Keratinocyte (primary cell): Measurements from ENCODE around the gene C19orf25. TPM values are rescaled to one million over a fixed set of nuclear protein-coding genes. Genes with fewer than 3 reads are reported as not detected.

ENCODE experiments used
- DNase-seq: peaks from one replicate; pipeline ENCODE4 v3.0.0-alpha.2; 2011; ENCODE audit warnings: low read depth, missing footprints, low spot score
- FAIRE-seq: peaks from 2 replicates; lab custom pipeline; 2011; peaks lifted over from hg19 to GRCh38; lab: Jason Lieb, UNC
- H2AFZ ChIP-seq: 2 replicates; pipeline ENCODE4 v1.6.0; 2012; ENCODE audit warnings: low read length, control low read depth, inconsistent platforms; ENCODE audit not compliant: control insufficient read depth
- H3K27ac ChIP-seq: 2 replicates; pipeline ENCODE4 v1.5.1; 2011; ENCODE audit warnings: low read length; ENCODE audit not compliant: control insufficient read depth, insufficient read depth
- H3K27me3 ChIP-seq: 3 replicates; pipeline ENCODE4 v1.6.0; 2011; ENCODE audit warnings: low read length; ENCODE audit not compliant: control insufficient read depth, insufficient read depth; ENCODE audit errors: extremely low read depth
- H3K36me3 ChIP-seq, 2 experiments: 2 replicates in 1 of 2; 3 replicates in 1 of 2; pipeline ENCODE4 v1.5.1; 2011; ENCODE audit warnings: low read length in 2 of 2, mild to moderate bottlenecking in 1 of 2; ENCODE audit not compliant: control insufficient read depth in 2 of 2, insufficient read depth in 2 of 2; ENCODE audit errors: extremely low read depth in 1 of 2
- H3K4me1 ChIP-seq: 3 replicates; pipeline ENCODE4 v1.5.1; 2011; ENCODE audit warnings: low read length; ENCODE audit not compliant: control insufficient read depth, insufficient read depth; ENCODE audit errors: extremely low read depth
- H3K4me2 ChIP-seq: 3 replicates; pipeline ENCODE4 v1.6.0; 2011; ENCODE audit warnings: low read depth, low read length; ENCODE audit not compliant: control insufficient read depth, insufficient read depth; ENCODE audit errors: extremely low read depth
- H3K4me3 ChIP-seq, 3 experiments: fragments of 200-600 bp in 1 of 3; sonication (generic) in 1 of 3; 2 replicates in 2 of 3; 3 replicates in 1 of 3; pipeline ENCODE4 v1.5.1; 2011 to 2016; ENCODE audit warnings: low read length in 3 of 3, mild to moderate bottlenecking in 3 of 3, control low read depth in 2 of 3, inconsistent platforms in 1 of 3, low read depth in 1 of 3, mixed read lengths in 1 of 3, mixed run types in 1 of 3, moderate library complexity in 1 of 3; ENCODE audit not compliant: control insufficient read depth in 2 of 3, insufficient read depth in 2 of 3; ENCODE audit errors: extremely low read depth in 1 of 3
- H3K79me2 ChIP-seq: 2 replicates; pipeline ENCODE4 v1.6.0; 2012; ENCODE audit warnings: low read length; ENCODE audit not compliant: control insufficient read depth, insufficient read depth
- H3K9ac ChIP-seq: 3 replicates; pipeline ENCODE4 v1.6.0; 2011; ENCODE audit warnings: low read length; ENCODE audit not compliant: control insufficient read depth, insufficient read depth; ENCODE audit errors: extremely low read depth
- H3K9me1 ChIP-seq: 3 replicates; pipeline ENCODE4 v1.6.0; 2011; ENCODE audit warnings: low read length; ENCODE audit not compliant: control insufficient read depth, insufficient read depth; ENCODE audit errors: extremely low read depth
- H3K9me3 ChIP-seq: 2 replicates; pipeline ENCODE4 v1.5.1; 2012; ENCODE audit warnings: low read depth, low read length; ENCODE audit not compliant: control insufficient read depth
- H4K20me1 ChIP-seq: 3 replicates; pipeline ENCODE4 v1.6.0; 2011; ENCODE audit warnings: low read length; ENCODE audit not compliant: control insufficient read depth, insufficient read depth; ENCODE audit errors: extremely low read depth
- EZH2 ChIP-seq: IDR thresholded peaks from one replicate; pipeline ENCODE4 v1.6.1; 2012; ENCODE audit warnings: inconsistent platforms, mild to moderate bottlenecking, low read length, moderate library complexity
- dilution Hi-C: fragments of 300-500 bp; cut with MboI; formaldehyde crosslinking; loops from one replicate; pipeline ENCODE4 v1.7.0; 2020; ENCODE audit warnings: low sequenced_read_pairs; ENCODE audit not compliant: extremely low pct_ligation_motif_present
- polyA plus RNA-seq, 5 experiments: library from polyadenylated mRNA; depleted of rRNA in 3 of 5; stranded (reverse) in 3 of 5; stranded (forward) in 1 of 5; unstranded in 1 of 5; fragments of >200 nt; gene quantifications; 1 replicate in 1 of 5; 2 replicates in 3 of 5; 3 replicates in 1 of 5; pipeline versions ENCODE4 v1.2.1 to v1.2.3, GENCODE V29; 2011 to 2012; ENCODE audit warnings: missing spikeins in 2 of 5, low read depth in 1 of 5, low replicate concordance in 1 of 5
- TF ChIP-seq, protein P1 (sequence below), 3 experiments: IDR thresholded peaks in 1 of 3; conservative IDR thresholded peaks in 1 of 3; optimal IDR thresholded peaks in 1 of 3; 2 replicates in 2 of 3; 3 replicates in 1 of 3; pipeline versions ENCODE3 to v1.5.1; 2011; ENCODE audit warnings: low read length in 3 of 3, mild to moderate bottlenecking in 3 of 3, moderate library complexity in 2 of 3, control low read depth in 1 of 3, inconsistent platforms in 1 of 3; ENCODE audit not compliant: insufficient read depth in 2 of 3; ENCODE audit errors: extremely low read depth in 1 of 3

Gene C19orf25
- polyA plus RNA-seq, 1 donor (not counting 4 experiments of a cell fraction or from before 2014, with no cell fraction given): 11.2 TPM

- Histone ChIP-seq H2AFZ (no peak overlapping the region), H4K20me1 (no peaks in the 10 kb centered on the region)
- dilution Hi-C loops: no loop called here
Observed at GRCh38 chr19:1452802-1453524, 26.1 kb downstream of the C19orf25 start.

GRCh38 chr19:1451916-1452801 lies 26.9 kb downstream of the C19orf25 start:
- Histone ChIP-seq H3K27me3 (peaks cover 84% of the 10 kb centered on the region), H3K9me1 (no peaks in the 10 kb centered on the region), H3K4me1 (peaks cover 6% of the 10 kb centered on the region), H4K20me1 (no peaks in the 10 kb centered on the region), H3K9me3 (no peaks in the 10 kb centered on the region), H3K4me3 (no peak overlapping the region), H3K36me3 (no peaks in the 10 kb centered on the region), H3K9ac (no peak overlapping the region), H3K27ac (no peak overlapping the region), H2AFZ (no peak overlapping the region), H3K4me2 (no peak overlapping the region), H3K79me2 (no peaks in the 10 kb centered on the region)
- DNase-seq (no peak), FAIRE-seq (no peak)
- TF ChIP-seq, protein P1, sequence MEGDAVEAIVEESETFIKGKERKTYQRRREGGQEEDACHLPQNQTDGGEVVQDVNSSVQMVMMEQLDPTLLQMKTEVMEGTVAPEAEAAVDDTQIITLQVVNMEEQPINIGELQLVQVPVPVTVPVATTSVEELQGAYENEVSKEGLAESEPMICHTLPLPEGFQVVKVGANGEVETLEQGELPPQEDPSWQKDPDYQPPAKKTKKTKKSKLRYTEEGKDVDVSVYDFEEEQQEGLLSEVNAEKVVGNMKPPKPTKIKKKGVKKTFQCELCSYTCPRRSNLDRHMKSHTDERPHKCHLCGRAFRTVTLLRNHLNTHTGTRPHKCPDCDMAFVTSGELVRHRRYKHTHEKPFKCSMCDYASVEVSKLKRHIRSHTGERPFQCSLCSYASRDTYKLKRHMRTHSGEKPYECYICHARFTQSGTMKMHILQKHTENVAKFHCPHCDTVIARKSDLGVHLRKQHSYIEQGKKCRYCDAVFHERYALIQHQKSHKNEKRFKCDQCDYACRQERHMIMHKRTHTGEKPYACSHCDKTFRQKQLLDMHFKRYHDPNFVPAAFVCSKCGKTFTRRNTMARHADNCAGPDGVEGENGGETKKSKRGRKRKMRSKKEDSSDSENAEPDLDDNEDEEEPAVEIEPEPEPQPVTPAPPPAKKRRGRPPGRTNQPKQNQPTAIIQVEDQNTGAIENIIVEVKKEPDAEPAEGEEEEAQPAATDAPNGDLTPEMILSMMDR (optimal IDR thresholded peaks at IDR 0.05 in 1 of 3, IDR thresholded peaks at IDR 0.05 in 1 of 3, conservative IDR thresholded peaks at IDR 0.05 in 1 of 3; ENCODE audit: extremely low read depth in 1 of 3, insufficient read depth in 2 of 3, low read length in 3 of 3): no peak
- TF ChIP-seq EZH2: peak; percentile 55
- dilution Hi-C loops: no loop called here

More at GRCh38 chr19:1452802-1453524, 26.1 kb downstream of the C19orf25 start:
- Histone ChIP-seq H3K9me3 (no peaks in the 10 kb centered on the region), H3K9me1 (no peaks in the 10 kb centered on the region), H3K27me3 (peaks cover 83% of the 10 kb centered on the region), H3K4me3 (no peak overlapping the region), H3K27ac (no peak overlapping the region), H3K4me1 (peaks cover 6% of the 10 kb centered on the region), H3K4me2 (no peak overlapping the region), H3K36me3 (no peaks in the 10 kb centered on the region), H3K79me2 (no peaks in the 10 kb centered on the region), H3K9ac (no peak overlapping the region)
- no peak for DNase-seq
- FAIRE-seq: no peak
- TF ChIP-seq, protein P1 (optimal IDR thresholded peaks at IDR 0.05 in 1 of 3, IDR thresholded peaks at IDR 0.05 in 1 of 3, conservative IDR thresholded peaks at IDR 0.05 in 1 of 3; ENCODE audit: extremely low read depth in 1 of 3, insufficient read depth in 2 of 3, low read length in 3 of 3): no peak
